GM12865 (cell line): ENCODE results near the gene ZBTB7C.

Source experiments
- DNase-seq: peaks from one replicate; pipeline ENCODE4 v3.0.0; 2010; ENCODE audit warnings: low read depth
- H3K4me3 ChIP-seq: 2 replicates; pipeline ENCODE4 v1.5.1; 2011; ENCODE audit warnings: mild to moderate bottlenecking, low read depth, low read length, control low read depth
- TF ChIP-seq, protein P1 (sequence below): IDR thresholded peaks from 2 replicates; pipeline ENCODE4 v1.5.1; 2011; ENCODE audit warnings: low read length, control low read depth, low read depth, inconsistent platforms; ENCODE audit not compliant: insufficient read depth; ENCODE audit errors: missing control alignments

ZBTB7C gene

DNA sequence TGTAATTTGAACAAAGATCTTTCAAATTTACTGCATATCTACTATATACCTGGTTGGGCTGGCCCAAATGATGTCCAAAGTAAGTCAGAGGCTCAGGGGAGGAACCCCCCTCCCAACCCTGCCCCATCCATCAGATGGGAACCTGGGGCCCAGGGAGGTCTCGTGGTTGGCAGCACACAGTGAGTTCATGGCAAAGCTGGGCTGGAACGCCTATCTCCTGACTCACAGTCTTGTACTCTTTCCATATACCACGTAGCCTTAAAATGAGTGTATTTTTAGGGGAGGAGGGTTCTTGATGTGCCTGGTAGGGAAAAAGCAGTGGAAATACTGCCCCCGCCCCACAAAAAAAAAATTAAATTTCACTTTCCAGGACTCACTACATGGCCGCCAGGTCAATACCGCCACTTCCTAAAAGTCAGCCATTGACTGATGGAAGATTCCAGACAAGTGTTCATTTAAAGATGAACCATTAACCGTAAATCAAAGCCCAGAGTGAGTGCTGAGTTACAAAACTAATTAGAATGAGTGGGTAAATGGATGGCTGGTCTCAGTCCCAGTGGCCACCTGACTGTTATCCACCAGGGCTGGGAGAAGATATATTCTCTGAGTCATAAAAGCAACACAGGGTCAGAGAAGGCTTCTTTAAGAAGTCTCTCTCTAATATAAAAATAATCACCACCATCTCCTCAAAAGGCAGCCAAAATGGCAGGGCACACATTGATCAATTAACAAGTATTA is 80.5 kb downstream of the ZBTB7C start:
- DNase-seq: no peak
- TF ChIP-seq, protein P1, sequence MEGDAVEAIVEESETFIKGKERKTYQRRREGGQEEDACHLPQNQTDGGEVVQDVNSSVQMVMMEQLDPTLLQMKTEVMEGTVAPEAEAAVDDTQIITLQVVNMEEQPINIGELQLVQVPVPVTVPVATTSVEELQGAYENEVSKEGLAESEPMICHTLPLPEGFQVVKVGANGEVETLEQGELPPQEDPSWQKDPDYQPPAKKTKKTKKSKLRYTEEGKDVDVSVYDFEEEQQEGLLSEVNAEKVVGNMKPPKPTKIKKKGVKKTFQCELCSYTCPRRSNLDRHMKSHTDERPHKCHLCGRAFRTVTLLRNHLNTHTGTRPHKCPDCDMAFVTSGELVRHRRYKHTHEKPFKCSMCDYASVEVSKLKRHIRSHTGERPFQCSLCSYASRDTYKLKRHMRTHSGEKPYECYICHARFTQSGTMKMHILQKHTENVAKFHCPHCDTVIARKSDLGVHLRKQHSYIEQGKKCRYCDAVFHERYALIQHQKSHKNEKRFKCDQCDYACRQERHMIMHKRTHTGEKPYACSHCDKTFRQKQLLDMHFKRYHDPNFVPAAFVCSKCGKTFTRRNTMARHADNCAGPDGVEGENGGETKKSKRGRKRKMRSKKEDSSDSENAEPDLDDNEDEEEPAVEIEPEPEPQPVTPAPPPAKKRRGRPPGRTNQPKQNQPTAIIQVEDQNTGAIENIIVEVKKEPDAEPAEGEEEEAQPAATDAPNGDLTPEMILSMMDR: no peak
- no peak overlapping the region for H3K4me3 ChIP-seq

DNA sequence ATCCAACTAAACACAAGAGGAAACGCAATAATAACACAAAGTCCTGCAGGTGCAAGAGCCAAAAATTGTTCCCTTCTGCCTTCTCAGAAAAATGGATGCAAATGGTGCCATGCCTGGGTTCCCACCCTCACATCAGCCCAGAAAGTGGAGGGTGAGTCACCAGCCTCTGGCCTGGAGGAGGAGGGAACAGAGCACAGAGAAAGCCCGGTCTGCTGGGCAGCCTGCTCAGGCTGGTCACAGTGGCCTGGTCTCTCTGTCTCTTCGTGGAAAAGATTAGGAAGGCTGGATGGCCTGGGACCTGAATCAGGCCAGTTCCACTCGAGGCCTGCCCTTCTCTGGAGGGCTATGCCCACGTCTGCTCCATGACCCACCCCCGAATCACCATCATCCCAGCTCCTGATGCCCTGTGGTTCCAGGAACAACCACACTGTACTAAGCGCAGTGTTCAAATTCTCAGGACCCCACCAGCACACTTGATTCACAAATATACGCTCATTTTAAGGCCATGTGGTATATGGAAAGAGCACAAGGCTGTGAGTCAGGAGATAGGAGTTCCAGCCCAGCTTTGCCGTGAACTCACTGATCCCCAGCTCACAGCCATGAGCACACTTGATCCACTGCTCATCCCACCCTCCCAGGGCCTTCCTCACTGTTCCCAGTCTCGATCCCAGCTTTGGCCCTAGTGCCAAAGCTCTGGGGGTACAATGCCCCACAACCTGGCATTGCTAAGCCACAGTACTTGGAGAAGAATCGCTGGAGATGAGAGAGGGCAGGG is 82.1 kb downstream of the ZBTB7C start:
- DNase-seq: no peak
- H3K4me3 ChIP-seq: no peak overlapping the region
- TF ChIP-seq, protein P1: no peak

DNA sequence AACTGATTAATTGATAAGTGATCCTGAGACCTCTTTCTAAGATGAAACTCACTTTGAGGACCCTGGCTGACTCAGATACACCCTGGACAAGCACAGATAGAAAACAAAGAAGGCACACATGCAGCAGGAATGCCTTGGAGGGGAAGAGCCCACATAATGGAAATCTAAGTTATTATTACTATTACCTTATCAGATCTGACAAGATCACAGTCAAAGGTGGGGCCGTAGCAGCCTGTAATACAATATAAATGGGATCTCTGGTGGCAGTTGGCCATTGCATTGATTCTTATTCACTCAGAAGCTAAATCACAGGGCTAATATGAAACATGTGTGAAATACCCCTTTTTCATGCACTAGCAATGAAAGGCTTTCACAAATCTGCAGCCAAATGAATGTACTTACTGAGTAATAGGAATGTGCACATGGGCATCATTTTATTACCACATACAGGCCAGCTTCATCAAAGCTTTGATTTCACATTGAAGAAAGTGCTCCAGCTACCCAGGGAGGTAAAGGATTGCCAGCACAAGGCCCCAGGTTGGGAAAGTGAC is 84.0 kb downstream of the ZBTB7C start:
- no peak for DNase-seq
- H3K4me3 ChIP-seq: no peak overlapping the region
- TF ChIP-seq, protein P1: no peak

DNA sequence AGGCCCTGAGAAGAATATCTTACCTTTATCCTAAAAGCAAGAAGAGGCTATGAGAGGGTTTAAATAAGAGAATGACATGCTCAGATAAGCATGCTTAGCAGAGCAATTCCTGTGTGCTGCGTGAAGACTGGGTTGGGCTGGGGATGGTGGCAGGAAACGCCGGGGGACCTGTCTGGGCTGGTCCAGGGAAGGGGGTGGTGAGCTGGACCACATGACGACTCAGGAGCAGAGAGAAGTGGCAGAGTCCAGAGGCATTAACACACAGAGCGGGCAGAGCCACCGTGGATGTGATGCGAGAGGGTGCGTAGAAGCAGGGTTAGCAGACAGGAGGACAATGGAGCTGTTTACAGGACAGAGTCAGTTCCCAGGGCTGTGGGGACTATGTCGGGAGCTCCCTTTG is 84.5 kb downstream of the ZBTB7C start:
- TF ChIP-seq, protein P1: no peak
- H3K4me3 ChIP-seq: no peak overlapping the region
- no peak for DNase-seq

DNA sequence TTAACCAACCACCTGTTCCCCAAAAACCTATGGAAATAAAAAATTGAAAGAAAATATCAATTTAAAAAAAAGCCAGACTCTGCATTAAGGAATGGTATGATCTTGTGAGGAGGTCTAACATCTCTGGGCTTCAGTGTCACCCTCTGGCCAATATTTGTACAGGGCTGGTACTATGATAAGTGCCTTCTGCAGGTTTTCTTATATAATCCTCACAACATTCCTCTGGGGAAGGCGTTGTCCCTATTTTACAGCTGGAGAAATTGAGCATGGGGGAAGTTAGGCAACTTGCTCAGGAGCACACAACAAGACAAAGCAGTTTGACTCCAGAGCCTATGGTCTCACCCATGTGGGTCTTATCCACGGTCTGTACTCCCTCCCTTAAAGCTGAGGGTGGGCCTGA is 86.0 kb downstream of the ZBTB7C start:
- TF ChIP-seq, protein P1: no peak
- no peak overlapping the region for H3K4me3 ChIP-seq
- no peak for DNase-seq

DNA sequence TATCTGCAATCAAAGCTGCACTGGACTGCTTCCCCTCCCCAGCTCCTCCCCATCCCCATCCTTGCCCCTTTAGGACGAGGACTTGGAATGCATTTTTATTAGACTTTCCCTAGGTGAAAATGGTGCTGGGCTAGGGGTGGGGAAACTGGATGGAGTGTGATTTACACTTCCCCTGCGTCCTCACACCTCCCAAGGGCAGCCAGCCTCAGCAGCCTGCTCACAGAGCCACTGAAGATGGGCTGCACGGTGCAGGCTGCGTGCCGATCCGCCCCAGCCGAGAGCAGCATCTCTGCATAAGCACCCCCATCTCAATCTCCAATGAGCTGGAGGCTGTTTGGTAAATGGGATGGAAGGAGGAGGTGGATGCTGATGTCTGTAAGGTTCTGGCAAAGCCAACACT is 87.6 kb downstream of the ZBTB7C start:
- H3K4me3 ChIP-seq: no peak overlapping the region
- TF ChIP-seq, protein P1: no peak
- DNase-seq: no peak
